Fibroblast of pulmonary artery (primary cell): ENCODE measurements around the gene THRAP3.

Experiments
- DNase-seq: peaks from one replicate; pipeline ENCODE4 v3.0.0-alpha.2; 2010; ENCODE audit warnings: low read depth
- H3K4me3 ChIP-seq: replicated peaks from 2 replicates; pipeline ENCODE4 v1.5.1; 2011; ENCODE audit warnings: low read depth, mild to moderate bottlenecking, control low read depth, low read length, moderate library complexity
- CTCF ChIP-seq: IDR thresholded peaks from 2 replicates; pipeline ENCODE4 v1.5.1; 2011; ENCODE audit warnings: mild to moderate bottlenecking, control low read depth, low read length, inconsistent platforms; ENCODE audit errors: missing control alignments

Gene THRAP3

GRCh38 chr1:36256558-36257374 lies 32.5 kb downstream of the THRAP3 start:
- TF ChIP-seq CTCF: no peak
- no peak overlapping the region for H3K4me3 ChIP-seq

GRCh38 chr1:36257375-36257767 lies 33.1 kb downstream of the THRAP3 start:
- DNase-seq: no peak
- no peak overlapping the region for H3K4me3 ChIP-seq
- no peak for TF ChIP-seq CTCF

More at GRCh38 chr1:36256558-36257374, 32.5 kb downstream of the THRAP3 start:
- DNase-seq: no peak

- no peak for DNase-seq
- H3K4me3 ChIP-seq: no peak overlapping the region
- no peak for TF ChIP-seq CTCF
Measured at GRCh38 chr1:36258960-36259344, 34.7 kb downstream of the THRAP3 start.

GRCh38 chr1:36268981-36269380 lies 44.7 kb downstream of the THRAP3 start:
- no peak for DNase-seq
- no peak for TF ChIP-seq CTCF

GRCh38 chr1:36269408-36269838 lies 45.2 kb downstream of the THRAP3 start:
- peak; percentile 34 for DNase-seq
- TF ChIP-seq CTCF: no peak
- H3K4me3 ChIP-seq: no peak overlapping the region

More at GRCh38 chr1:36268981-36269380, 44.7 kb downstream of the THRAP3 start:
- no peak overlapping the region for H3K4me3 ChIP-seq

- TF ChIP-seq CTCF: no peak
- no peak overlapping the region for H3K4me3 ChIP-seq
- peak; percentile 20 for DNase-seq
Measured at GRCh38 chr1:36273024-36273423, 48.8 kb downstream of the THRAP3 start.

GRCh38 chr1:36274201-36274600 lies 50.0 kb downstream of the THRAP3 start:
- no peak overlapping the region for H3K4me3 ChIP-seq
- DNase-seq: no peak
- TF ChIP-seq CTCF: no peak
